Inferior parietal cortex (tissue), 1 donor: ENCODE results near the gene INHBE.
A peak's percentile ranks its signal among the peaks of the same experiment; 100 is the strongest.
"Not testable (repeated sequence)": the region's sequence is repeated elsewhere in the genome, so short reads cannot be mapped to it uniquely, and the experiment has no call there.

ENCODE experiments used
- DNase-seq: peaks from one replicate; pipeline ENCODE4 v3.0.0-alpha.2; 2016; ENCODE audit errors: extremely low spot score

Gene INHBE

GRCh38 chr12:57441393-57441792, 13.7 kb upstream of the INHBE start:
- DNase-seq = not testable (repeated sequence)

- no peak for DNase-seq
Measured at GRCh38 chr12:57441846-57442427, 13.2 kb upstream of the INHBE start.

- DNase-seq = not testable (repeated sequence)
Measured at GRCh38 chr12:57444337-57444736, 10.8 kb upstream of the INHBE start.

- DNase-seq = no peak
Measured at GRCh38 chr12:57444744-57445143, 10.4 kb upstream of the INHBE start.

GRCh38 chr12:57446292-57446960, 8.7 kb upstream of the INHBE start:
- no peak for DNase-seq

- no peak for DNase-seq
Measured at GRCh38 chr12:57448669-57449068, 6.4 kb upstream of the INHBE start.

- no peak for DNase-seq
Measured at GRCh38 chr12:57449375-57449774, 5.7 kb upstream of the INHBE start.

GRCh38 chr12:57450057-57450456, 5.0 kb upstream of the INHBE start:
- no peak for DNase-seq

- no peak for DNase-seq
Measured at GRCh38 chr12:57451233-57451778, 3.8 kb upstream of the INHBE start.

- peak; percentile 63 for DNase-seq
Measured at GRCh38 chr12:57452181-57452936, 2.7 kb upstream of the INHBE start.

GRCh38 chr12:57452937-57453509, 2.1 kb upstream of the INHBE start:
- DNase-seq = peak; percentile 83

GRCh38 chr12:57454213-57454565, 918 bp upstream of the INHBE start:
- no peak for DNase-seq

GRCh38 chr12:57455374-57456144, 452 bp downstream of the INHBE start:
- DNase-seq = no peak

GRCh38 chr12:57456145-57456700, 1.1 kb downstream of the INHBE start:
- DNase-seq = no peak

GRCh38 chr12:57456737-57457490, 1.8 kb downstream of the INHBE start:
- no peak for DNase-seq

- DNase-seq = no peak
Measured at GRCh38 chr12:57458665-57459054, 3.6 kb downstream of the INHBE start.

GRCh38 chr12:57459055-57459749, 4.1 kb downstream of the INHBE start:
- peak; percentile 95 for DNase-seq

GRCh38 chr12:57459750-57460467, 4.8 kb downstream of the INHBE start, which contains the start of gene GLI1:
GLI1 (plus strand) TSS chr12:57459785; CDS start chr12:57463692, 3,907 bp downstream.
- no peak for DNase-seq

- DNase-seq = no peak
Measured at GRCh38 chr12:57460468-57460784, 5.3 kb downstream of the INHBE start.
